Stimulated activated CD8-positive, alpha-beta memory T cell treated with anti-CD3 and anti-CD28 coated beads, Interleukin-4, amount 100 ng/mL, for 1 hour (primary cell): ENCODE measurements around the gene RBM39.
A peak's percentile ranks its signal among the peaks of the same experiment; 100 is the strongest.
"Not testable (repeated sequence)": the region's sequence is repeated elsewhere in the genome, so short reads cannot be mapped to it uniquely, and the experiment has no call there.

Source experiments
- DNase-seq, 2 donors: peaks; one replicate each; pipeline ENCODE4 v3.0.0-alpha.2; 2020; ENCODE audit warnings: low read depth in 2 of 2, low spot score in 1 of 2

The RBM39 gene

GRCh38 chr20:35741892-35742740 is at the start of gene RBM39:
Gene RBM39 (minus strand): TSS chr20:35742260. CDS start chr20:35740874, 1,386 bp downstream.
- DNase-seq: peak; percentile 92 to 98

- no peak for DNase-seq
Observed at GRCh38 chr20:35791821-35792220, 49.8 kb upstream of the RBM39 start.

- DNase-seq: no peak
Observed at GRCh38 chr20:35791097-35791496, 49.0 kb upstream of the RBM39 start.

GRCh38 chr20:35788796-35789195 is 46.7 kb upstream of the RBM39 start:
- DNase-seq: no peak

GRCh38 chr20:35785541-35785940 is 43.5 kb upstream of the RBM39 start:
- DNase-seq: not testable (repeated sequence)

- DNase-seq: not testable (repeated sequence)
Observed at GRCh38 chr20:35783811-35784210, 41.8 kb upstream of the RBM39 start.

GRCh38 chr20:35776513-35777101 is 34.5 kb upstream of the RBM39 start:
- no peak for DNase-seq

- no peak for DNase-seq
Observed at GRCh38 chr20:35774391-35774790, 32.3 kb upstream of the RBM39 start.

GRCh38 chr20:35773154-35773751 is 31.2 kb upstream of the RBM39 start:
- no peak for DNase-seq

GRCh38 chr20:35772563-35773058 is 30.6 kb upstream of the RBM39 start:
- DNase-seq: no peak

- DNase-seq: peak; percentile 99 to 100
Observed at GRCh38 chr20:35771689-35772562, 29.9 kb upstream of the RBM39 start, which contains the start of gene PHF20. Gene PHF20 (plus strand): TSS chr20:35772015. CDS start chr20:35801523, 29,508 bp downstream.

- no peak for DNase-seq
Observed at GRCh38 chr20:35771367-35771688, 29.3 kb upstream of the RBM39 start.

- no peak for DNase-seq
Observed at GRCh38 chr20:35768731-35769664, 26.9 kb upstream of the RBM39 start.

- peak; percentile 31 to 47 for DNase-seq
Observed at GRCh38 chr20:35767683-35768481, 25.8 kb upstream of the RBM39 start.

- no peak for DNase-seq
Observed at GRCh38 chr20:35766843-35767242, 24.8 kb upstream of the RBM39 start.

- not testable (repeated sequence) for DNase-seq
Observed at GRCh38 chr20:35764936-35765335, 22.9 kb upstream of the RBM39 start.

GRCh38 chr20:35762461-35762860 is 20.4 kb upstream of the RBM39 start:
- DNase-seq: no peak

- not testable (repeated sequence) for DNase-seq
Observed at GRCh38 chr20:35761548-35761947, 19.5 kb upstream of the RBM39 start.

- no peak for DNase-seq
Observed at GRCh38 chr20:35757098-35757705, 15.1 kb upstream of the RBM39 start.
